Gastrocnemius medialis (tissue), 4 donors: ENCODE measurements around the gene RMDN2.

Experiments used
- POLR2A ChIP-seq, 2 donors: fragments of 450-650 bp; IDR thresholded peaks; one replicate each; pipeline ENCODE4 v1.6.1; 2017; ENCODE audit warnings: antibody characterized with exemption in 2 of 2, mild to moderate bottlenecking in 2 of 2, moderate library complexity in 2 of 2
- TF ChIP-seq, protein P1 (sequence below), 5 experiments: fragments of 450-650 bp in 3 of 5; fragments of 200-600 bp in 2 of 5; sonication (generic) in 2 of 5; IDR thresholded peaks in 4 of 5; conservative IDR thresholded peaks in 1 of 5; 1 replicate in 4 of 5; 2 replicates in 1 of 5; pipeline ENCODE4 v1.5.1; 2016 to 2019; ENCODE audit warnings: antibody characterized with exemption in 5 of 5, mild to moderate bottlenecking in 3 of 5, moderate library complexity in 3 of 5

DNA sequence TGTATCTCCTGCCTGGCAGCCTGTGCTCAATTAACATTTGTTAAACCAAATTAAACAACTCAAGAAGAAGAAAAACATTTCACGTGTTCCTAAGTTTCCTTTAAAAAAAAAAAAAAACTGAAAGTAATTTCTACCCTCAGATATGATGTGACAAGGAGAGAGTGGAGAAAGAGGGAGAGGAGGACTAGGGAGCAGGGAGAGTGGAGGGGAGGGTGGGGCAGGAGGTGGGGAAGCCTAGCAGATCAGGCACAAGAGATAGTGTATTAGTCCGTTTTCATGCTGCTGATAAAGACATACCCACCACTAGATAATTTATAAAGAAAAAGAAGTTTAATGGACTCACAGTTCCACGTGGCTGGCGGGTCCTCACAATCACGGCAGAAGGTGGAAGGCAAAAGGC, 104.4 kb downstream of the RMDN2 start:
- TF ChIP-seq, protein P1, sequence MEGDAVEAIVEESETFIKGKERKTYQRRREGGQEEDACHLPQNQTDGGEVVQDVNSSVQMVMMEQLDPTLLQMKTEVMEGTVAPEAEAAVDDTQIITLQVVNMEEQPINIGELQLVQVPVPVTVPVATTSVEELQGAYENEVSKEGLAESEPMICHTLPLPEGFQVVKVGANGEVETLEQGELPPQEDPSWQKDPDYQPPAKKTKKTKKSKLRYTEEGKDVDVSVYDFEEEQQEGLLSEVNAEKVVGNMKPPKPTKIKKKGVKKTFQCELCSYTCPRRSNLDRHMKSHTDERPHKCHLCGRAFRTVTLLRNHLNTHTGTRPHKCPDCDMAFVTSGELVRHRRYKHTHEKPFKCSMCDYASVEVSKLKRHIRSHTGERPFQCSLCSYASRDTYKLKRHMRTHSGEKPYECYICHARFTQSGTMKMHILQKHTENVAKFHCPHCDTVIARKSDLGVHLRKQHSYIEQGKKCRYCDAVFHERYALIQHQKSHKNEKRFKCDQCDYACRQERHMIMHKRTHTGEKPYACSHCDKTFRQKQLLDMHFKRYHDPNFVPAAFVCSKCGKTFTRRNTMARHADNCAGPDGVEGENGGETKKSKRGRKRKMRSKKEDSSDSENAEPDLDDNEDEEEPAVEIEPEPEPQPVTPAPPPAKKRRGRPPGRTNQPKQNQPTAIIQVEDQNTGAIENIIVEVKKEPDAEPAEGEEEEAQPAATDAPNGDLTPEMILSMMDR (IDR thresholded peaks at IDR 0.05 in 4 of 5, conservative IDR thresholded peaks at IDR 0.05 in 1 of 5) = no peak
- no peak for TF ChIP-seq POLR2A (IDR thresholded peaks at IDR 0.05)
